ENCODE measurements around the gene PTRH2.

- TF ChIP-seq CTCF (IDR thresholded peaks at IDR 0.05) = no peak
- no peak for TF ChIP-seq POLR2A (IDR thresholded peaks at IDR 0.05)
Measured at GRCh38 chr17:59676716-59677115, 30.5 kb downstream of the PTRH2 start.
